Measurements from ENCODE around the gene SLC25A46.

DNA sequence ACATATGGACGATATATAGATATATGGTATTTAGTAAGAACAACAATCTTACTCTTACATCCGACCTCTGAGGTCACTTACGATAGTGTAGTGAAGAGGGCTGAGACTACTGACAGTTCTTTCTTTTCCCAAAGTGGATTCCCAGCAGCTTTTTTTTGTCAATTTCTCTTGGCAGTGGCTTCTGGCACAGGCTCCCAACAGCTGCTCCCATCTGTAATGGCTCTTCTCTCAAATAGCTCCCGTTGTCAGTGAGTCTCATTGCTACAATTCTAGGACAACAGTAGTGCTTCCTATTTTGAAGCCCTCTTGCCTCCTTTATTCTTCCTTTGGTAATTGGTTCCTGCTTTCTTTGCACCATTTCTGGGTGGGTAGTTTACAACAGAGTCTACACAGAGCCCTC is 68.4 kb downstream of the SLC25A46 start:
- TF ChIP-seq, protein P1, sequence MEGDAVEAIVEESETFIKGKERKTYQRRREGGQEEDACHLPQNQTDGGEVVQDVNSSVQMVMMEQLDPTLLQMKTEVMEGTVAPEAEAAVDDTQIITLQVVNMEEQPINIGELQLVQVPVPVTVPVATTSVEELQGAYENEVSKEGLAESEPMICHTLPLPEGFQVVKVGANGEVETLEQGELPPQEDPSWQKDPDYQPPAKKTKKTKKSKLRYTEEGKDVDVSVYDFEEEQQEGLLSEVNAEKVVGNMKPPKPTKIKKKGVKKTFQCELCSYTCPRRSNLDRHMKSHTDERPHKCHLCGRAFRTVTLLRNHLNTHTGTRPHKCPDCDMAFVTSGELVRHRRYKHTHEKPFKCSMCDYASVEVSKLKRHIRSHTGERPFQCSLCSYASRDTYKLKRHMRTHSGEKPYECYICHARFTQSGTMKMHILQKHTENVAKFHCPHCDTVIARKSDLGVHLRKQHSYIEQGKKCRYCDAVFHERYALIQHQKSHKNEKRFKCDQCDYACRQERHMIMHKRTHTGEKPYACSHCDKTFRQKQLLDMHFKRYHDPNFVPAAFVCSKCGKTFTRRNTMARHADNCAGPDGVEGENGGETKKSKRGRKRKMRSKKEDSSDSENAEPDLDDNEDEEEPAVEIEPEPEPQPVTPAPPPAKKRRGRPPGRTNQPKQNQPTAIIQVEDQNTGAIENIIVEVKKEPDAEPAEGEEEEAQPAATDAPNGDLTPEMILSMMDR (IDR thresholded peaks at IDR 0.05 in 2 of 3, conservative IDR thresholded peaks at IDR 0.05 in 1 of 3; ENCODE audit: borderline replicate concordance in 1 of 3, insufficient read depth in 1 of 3, low read depth in 2 of 3, low read length in 2 of 3): no peak
- no peak for TF ChIP-seq POLR2A (IDR thresholded peaks at IDR 0.05; ENCODE audit: borderline replicate concordance, extremely low read depth, insufficient read depth, insufficient read length)
- no peak for TF ChIP-seq ZNF274 (IDR thresholded peaks at IDR 0.05; ENCODE audit: low read depth, low read length)
- TF ChIP-seq FOSL1 (IDR thresholded peaks at IDR 0.05; ENCODE audit: low read depth): no peak
- TF ChIP-seq EZH2phosphoT487 (IDR thresholded peaks at IDR 0.05; ENCODE audit: borderline replicate concordance): no peak
- no peak for TF ChIP-seq YY1 (IDR thresholded peaks at IDR 0.05; ENCODE audit: extremely low read depth, insufficient replicate concordance, low read depth, low read length)
- TF ChIP-seq TCF7L2 (IDR thresholded peaks at IDR 0.05; ENCODE audit: borderline replicate concordance, extremely low read depth, insufficient read depth, insufficient read length): no peak
- no peak for TF ChIP-seq EGR1 (IDR thresholded peaks at IDR 0.05; ENCODE audit: low read depth)
- TF ChIP-seq, protein P2, sequence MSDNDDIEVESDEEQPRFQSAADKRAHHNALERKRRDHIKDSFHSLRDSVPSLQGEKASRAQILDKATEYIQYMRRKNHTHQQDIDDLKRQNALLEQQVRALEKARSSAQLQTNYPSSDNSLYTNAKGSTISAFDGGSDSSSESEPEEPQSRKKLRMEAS (IDR thresholded peaks at IDR 0.05): no peak
- TF ChIP-seq POLR2AphosphoS5 (IDR thresholded peaks at IDR 0.05; ENCODE audit: low read depth, low read length): no peak
- TF ChIP-seq CBX3 (IDR thresholded peaks at IDR 0.05; ENCODE audit: low read depth): no peak
- TF ChIP-seq SIN3A (IDR thresholded peaks at IDR 0.05; ENCODE audit: low read depth): no peak
